ENCODE data around the gene KCNMA1.

DNA sequence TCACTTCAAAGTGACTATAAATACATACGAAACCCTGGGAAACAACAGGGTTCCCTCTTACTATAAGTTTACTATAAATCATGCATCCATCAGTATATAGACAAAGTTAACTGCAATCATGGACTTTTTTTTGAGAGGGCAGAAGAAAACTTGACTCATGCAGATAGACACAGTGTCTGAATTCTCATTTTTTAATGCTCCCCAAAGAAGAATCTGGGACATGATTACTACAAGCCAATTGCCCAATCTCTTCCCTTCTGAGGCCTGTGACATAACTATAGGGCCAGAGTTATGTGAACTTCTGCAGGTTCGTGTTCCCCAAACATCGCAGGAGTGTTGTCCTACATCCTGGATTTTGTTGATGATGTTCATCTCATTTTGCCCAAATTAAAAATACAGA, 376.5 kb downstream of the KCNMA1 start:
- TF ChIP-seq, protein P1, sequence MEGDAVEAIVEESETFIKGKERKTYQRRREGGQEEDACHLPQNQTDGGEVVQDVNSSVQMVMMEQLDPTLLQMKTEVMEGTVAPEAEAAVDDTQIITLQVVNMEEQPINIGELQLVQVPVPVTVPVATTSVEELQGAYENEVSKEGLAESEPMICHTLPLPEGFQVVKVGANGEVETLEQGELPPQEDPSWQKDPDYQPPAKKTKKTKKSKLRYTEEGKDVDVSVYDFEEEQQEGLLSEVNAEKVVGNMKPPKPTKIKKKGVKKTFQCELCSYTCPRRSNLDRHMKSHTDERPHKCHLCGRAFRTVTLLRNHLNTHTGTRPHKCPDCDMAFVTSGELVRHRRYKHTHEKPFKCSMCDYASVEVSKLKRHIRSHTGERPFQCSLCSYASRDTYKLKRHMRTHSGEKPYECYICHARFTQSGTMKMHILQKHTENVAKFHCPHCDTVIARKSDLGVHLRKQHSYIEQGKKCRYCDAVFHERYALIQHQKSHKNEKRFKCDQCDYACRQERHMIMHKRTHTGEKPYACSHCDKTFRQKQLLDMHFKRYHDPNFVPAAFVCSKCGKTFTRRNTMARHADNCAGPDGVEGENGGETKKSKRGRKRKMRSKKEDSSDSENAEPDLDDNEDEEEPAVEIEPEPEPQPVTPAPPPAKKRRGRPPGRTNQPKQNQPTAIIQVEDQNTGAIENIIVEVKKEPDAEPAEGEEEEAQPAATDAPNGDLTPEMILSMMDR (IDR thresholded peaks at IDR 0.05), result no peak
- TF ChIP-seq POLR2AphosphoS5 (IDR thresholded peaks at IDR 0.05), result no peak
